C1 segment of cervical spinal cord (tissue), 14 donors: ENCODE results near the gene EMC9.
A peak's percentile ranks its signal among the peaks of the same experiment; 100 is the strongest.
"Not testable (repeated sequence)": the region's sequence is repeated elsewhere in the genome, so short reads cannot be mapped to it uniquely, and the experiment has no call there.

ENCODE experiments used
- DNase-seq, 14 donors: peaks; one replicate each; lab custom pipeline; 2025; lab: John Stamatoyannopoulos, UW

Gene EMC9

GRCh38 chr14:24108336-24108874 is 33.0 kb downstream of the EMC9 start:
- DNase-seq = no peak

- DNase-seq = no peak
These were observed 34.6 kb downstream of the EMC9 start for GRCh38 chr14:24106672-24107271.

- DNase-seq = not testable (repeated sequence)
These were observed 35.7 kb downstream of the EMC9 start for GRCh38 chr14:24105609-24106239.

GRCh38 chr14:24103451-24103850 is 37.9 kb downstream of the EMC9 start:
- no peak for DNase-seq

- no peak for DNase-seq
These were observed 38.9 kb downstream of the EMC9 start for GRCh38 chr14:24102357-24103048.

- DNase-seq = no peak
These were observed 40.4 kb downstream of the EMC9 start for GRCh38 chr14:24100982-24101494.

- no peak for DNase-seq
These were observed 41.0 kb downstream of the EMC9 start for GRCh38 chr14:24100197-24100981.

GRCh38 chr14:24098927-24099813 is 42.2 kb downstream of the EMC9 start:
- DNase-seq = peak in 6 of 14 donors; percentile 5 to 31 (median 16)

- no peak for DNase-seq
These were observed 43.0 kb downstream of the EMC9 start for GRCh38 chr14:24098229-24098926.

GRCh38 chr14:24096545-24097181 is 44.7 kb downstream of the EMC9 start:
- no peak for DNase-seq

- DNase-seq = peak in 6 of 14 donors; percentile 14 to 47 (median 34)
These were observed 45.9 kb downstream of the EMC9 start for GRCh38 chr14:24095271-24096068.

- DNase-seq = peak in 3 of 14 donors; percentile 30 to 52 (median 41)
These were observed 46.5 kb downstream of the EMC9 start for GRCh38 chr14:24094841-24095270.

GRCh38 chr14:24093901-24094840 is 47.2 kb downstream of the EMC9 start, which contains the start of gene PCK2:
TSS of gene PCK2 (plus strand) at chr14:24094311. CDS start at chr14:24094406, 95 bp downstream.
- DNase-seq = peak in 13 of 14 donors; percentile 48 to 85 (median 71)

- no peak for DNase-seq
These were observed 48.0 kb downstream of the EMC9 start for GRCh38 chr14:24093207-24093900.

- no peak for DNase-seq
These were observed 48.7 kb downstream of the EMC9 start for GRCh38 chr14:24092505-24093206.

- DNase-seq = no peak
These were observed 49.3 kb downstream of the EMC9 start for GRCh38 chr14:24092110-24092504.
